Measurements from ENCODE around the gene RAB30. TPM values are rescaled to one million over a fixed set of nuclear protein-coding genes. Genes with fewer than 3 reads are reported as not detected.

The RAB30 gene
- total RNA-seq, 1 donor from 2014 or later, result 5.8 TPM

DNA sequence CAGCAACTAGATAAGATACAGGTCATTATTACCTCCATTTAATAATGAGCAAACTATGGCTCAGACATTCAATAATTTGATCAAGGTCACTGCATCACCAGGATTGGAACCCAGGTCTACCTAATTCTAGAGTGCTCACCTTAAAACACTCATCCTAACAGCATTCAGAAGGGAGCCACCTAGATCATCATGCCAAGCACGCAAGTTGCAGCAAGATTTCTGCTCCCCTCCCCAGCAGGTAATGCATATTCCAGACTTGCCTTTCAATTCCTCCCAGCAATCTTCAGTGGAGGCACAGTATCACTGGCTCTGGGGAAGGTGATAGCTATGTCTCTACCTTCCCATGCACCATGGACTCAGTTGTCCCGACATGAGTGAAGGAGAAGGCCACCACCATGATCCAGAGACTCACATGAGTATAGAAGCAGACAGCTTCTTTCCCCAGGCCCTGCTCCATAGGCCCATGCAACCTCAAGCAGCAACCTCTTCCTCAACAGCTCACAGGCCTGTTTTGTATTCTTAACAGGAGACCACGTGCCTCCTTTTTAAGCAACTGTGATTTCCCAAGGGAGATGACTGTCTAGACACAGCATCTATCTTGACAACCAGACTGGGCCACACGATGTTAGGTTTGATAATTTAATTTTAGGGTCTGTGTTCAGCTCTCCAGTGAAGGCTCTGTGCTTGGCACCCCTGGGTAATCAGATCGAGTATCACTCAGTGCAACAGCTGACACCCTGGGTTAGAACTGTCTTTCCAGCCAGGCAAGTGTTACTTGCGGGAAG, 36.4 kb downstream of the RAB30 start:
- Histone ChIP-seq H3K4me3 (ENCODE audit: low read depth, low read length) (no peak overlapping the region), H3K36me3 (ENCODE audit: control insufficient read depth, insufficient read depth, low read length) (no peaks in the 10 kb centered on the region), H3K27me3 (ENCODE audit: control insufficient read depth, insufficient read depth, low read length) (no peaks in the 10 kb centered on the region)
- DNase-seq (ENCODE audit: low read depth), result no peak
- no peak for TF ChIP-seq CTCF (IDR thresholded peaks at IDR 0.05; ENCODE audit: insufficient read depth, low read length, poor library complexity, severe bottlenecking)

DNA sequence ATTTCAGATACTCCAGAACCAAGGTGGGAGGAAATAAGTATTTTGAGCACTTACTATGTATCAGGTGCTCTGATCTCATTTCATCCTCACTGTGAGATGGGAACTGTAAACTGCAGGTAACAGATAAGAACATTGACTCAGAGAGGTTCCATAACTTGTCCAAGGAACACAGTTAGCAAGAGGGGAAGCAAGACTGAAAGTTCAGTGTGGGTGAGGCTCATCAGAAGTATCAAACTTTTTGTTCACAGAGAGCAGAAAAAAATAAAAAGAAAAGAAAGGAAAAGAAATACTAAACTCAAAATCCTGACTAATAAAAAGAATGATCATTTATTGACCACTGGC, 37.1 kb downstream of the RAB30 start:
- no peaks in the 10 kb centered on the region for H3K27me3 ChIP-seq (ENCODE audit: control insufficient read depth, insufficient read depth, low read length)
- no peak overlapping the region for H3K4me3 ChIP-seq (ENCODE audit: low read depth, low read length)
- no peak for DNase-seq (ENCODE audit: low read depth)
- TF ChIP-seq CTCF (IDR thresholded peaks at IDR 0.05; ENCODE audit: insufficient read depth, low read length, poor library complexity, severe bottlenecking), result no peak
- H3K36me3 ChIP-seq (ENCODE audit: control insufficient read depth, insufficient read depth, low read length), result no peaks in the 10 kb centered on the region

DNA sequence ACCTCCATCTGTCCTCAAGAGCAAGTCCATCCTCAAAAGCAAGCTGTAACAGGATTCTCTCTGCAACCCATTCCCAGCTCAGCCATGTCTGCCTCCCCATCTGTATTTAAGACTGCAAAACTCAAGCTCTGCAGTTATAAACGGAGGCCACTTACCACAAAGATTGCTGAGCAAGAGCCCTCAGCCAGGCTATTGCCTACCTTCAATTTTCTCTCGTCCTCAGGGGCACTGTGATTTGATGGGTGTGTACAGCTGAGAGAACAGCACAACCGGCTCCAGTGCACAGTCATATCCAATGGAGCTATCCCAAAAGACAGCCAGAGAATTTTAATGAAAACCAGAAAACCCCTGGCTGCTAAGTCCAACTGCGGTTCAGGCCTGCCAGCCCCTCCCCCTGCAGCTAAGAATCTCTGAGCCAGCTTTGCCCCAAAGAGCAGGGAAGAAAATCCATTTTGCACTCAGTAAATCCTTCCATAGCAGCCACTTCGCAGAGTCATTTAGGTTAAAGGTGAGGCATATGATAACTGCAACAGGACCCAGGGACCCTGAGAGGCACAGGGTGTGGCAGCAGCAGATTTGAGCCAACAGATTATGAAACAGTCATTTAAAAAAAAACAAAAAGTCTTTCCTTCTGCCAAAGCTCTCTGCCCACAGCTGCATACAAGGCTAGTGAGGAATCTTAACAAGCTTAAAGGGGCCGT, 37.6 kb downstream of the RAB30 start:
- TF ChIP-seq CTCF (IDR thresholded peaks at IDR 0.05; ENCODE audit: insufficient read depth, low read length, poor library complexity, severe bottlenecking), result no peak
- no peak for DNase-seq (ENCODE audit: low read depth)
- H3K36me3 ChIP-seq (ENCODE audit: control insufficient read depth, insufficient read depth, low read length), result no peaks in the 10 kb centered on the region
- H3K4me3 ChIP-seq (ENCODE audit: low read depth, low read length), result no peak overlapping the region
- H3K27me3 ChIP-seq (ENCODE audit: control insufficient read depth, insufficient read depth, low read length), result no peaks in the 10 kb centered on the region

DNA sequence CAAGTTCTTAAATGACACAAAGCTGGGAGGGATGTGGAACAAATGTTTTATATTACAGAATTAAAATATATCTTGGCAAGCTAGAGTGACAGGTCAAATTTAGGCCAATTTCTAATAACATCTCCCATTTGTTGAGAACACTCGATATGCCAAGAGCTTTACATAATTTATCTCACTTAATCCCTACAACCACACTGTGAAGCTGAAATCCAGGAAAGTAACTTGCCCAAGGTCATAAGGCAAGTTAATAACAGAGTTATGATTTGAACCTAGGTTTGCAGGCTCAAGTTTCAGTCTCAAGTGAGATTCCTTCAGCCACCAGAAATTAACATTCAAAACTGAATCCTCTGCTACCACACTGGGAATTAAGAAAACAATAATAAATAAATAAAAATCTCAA, 38.3 kb downstream of the RAB30 start:
- Histone ChIP-seq H3K27me3 (ENCODE audit: control insufficient read depth, insufficient read depth, low read length) (no peaks in the 10 kb centered on the region), H3K36me3 (ENCODE audit: control insufficient read depth, insufficient read depth, low read length) (no peaks in the 10 kb centered on the region), H3K4me3 (ENCODE audit: low read depth, low read length) (no peak overlapping the region)
- no peak for TF ChIP-seq CTCF (IDR thresholded peaks at IDR 0.05; ENCODE audit: insufficient read depth, low read length, poor library complexity, severe bottlenecking)
- DNase-seq (ENCODE audit: low read depth), result no peak

- TF ChIP-seq CTCF (IDR thresholded peaks at IDR 0.05; ENCODE audit: insufficient read depth, low read length, poor library complexity, severe bottlenecking), result no peak
- no peaks in the 10 kb centered on the region for H3K36me3 ChIP-seq (ENCODE audit: control insufficient read depth, insufficient read depth, low read length)
- no peak overlapping the region for H3K4me3 ChIP-seq (ENCODE audit: low read depth, low read length)
- H3K27me3 ChIP-seq (ENCODE audit: control insufficient read depth, insufficient read depth, low read length), result no peaks in the 10 kb centered on the region
- DNase-seq (ENCODE audit: low read depth), result no peak
These were observed 40.6 kb downstream of the RAB30 start for GRCh38 chr11:83031127-83031526.
